GM23338 (cell line): ENCODE results near the gene KATNIP. TPM values are rescaled to one million over a fixed set of nuclear protein-coding genes. Genes with fewer than 3 reads are reported as not detected.
A peak's percentile ranks its signal among the peaks of the same experiment; 100 is the strongest.

Source experiments
- ATAC-seq: fragments of 200-7000 bp; cut with Tn5 transposase; 3 replicates; pipeline ENCODE4 v1.9.1; 2020
- DNase-seq: peaks from one replicate; pipeline ENCODE4 v3.0.0-alpha.2; 2015; ENCODE audit warnings: low spot score
- H2AFZ ChIP-seq: fragments of 200-600 bp; sonication (generic); 2 replicates; pipeline ENCODE4 v1.8.0; 2016; ENCODE audit warnings: antibody characterized with exemption, mild to moderate bottlenecking, moderate library complexity
- H3F3A ChIP-seq: fragments of 200-600 bp; sonication (generic); replicated peaks from 2 replicates; pipeline ENCODE4 v1.8.0; 2017; ENCODE audit warnings: antibody characterized with exemption, mixed run types, low read depth
- H3K27ac ChIP-seq: fragments of 200-600 bp; sonication (generic); 2 replicates; pipeline ENCODE4 v1.6.1; 2016; ENCODE audit warnings: low read depth
- H3K27me3 ChIP-seq: fragments of 200-600 bp; sonication (generic); 2 replicates; pipeline ENCODE4 v1.8.0; 2016; ENCODE audit warnings: mild to moderate bottlenecking, mixed run types, moderate library complexity; ENCODE audit not compliant: insufficient read depth
- H3K36me3 ChIP-seq: fragments of 200-600 bp; sonication (generic); 2 replicates; pipeline ENCODE4 v1.8.0; 2016; ENCODE audit warnings: mild to moderate bottlenecking; ENCODE audit not compliant: insufficient read depth
- H3K4me1 ChIP-seq: fragments of 200-600 bp; sonication (generic); 2 replicates; pipeline ENCODE4 v1.8.0; 2016; ENCODE audit warnings: mild to moderate bottlenecking, moderate library complexity; ENCODE audit not compliant: insufficient read depth
- H3K4me2 ChIP-seq: fragments of 200-600 bp; sonication (generic); 2 replicates; pipeline ENCODE4 v1.7.1; 2017; ENCODE audit warnings: mixed run types
- H3K4me3 ChIP-seq: fragments of 200-600 bp; sonication (generic); 2 replicates; pipeline ENCODE4 v1.6.1; 2016; ENCODE audit warnings: mixed run types
- H3K79me2 ChIP-seq: fragments of 200-600 bp; sonication (generic); replicated peaks from 2 replicates; pipeline ENCODE4 v1.8.0; 2017; ENCODE audit warnings: mild to moderate bottlenecking; ENCODE audit not compliant: insufficient read depth
- H3K9me2 ChIP-seq: fragments of 200-600 bp; sonication (generic); 2 replicates; pipeline ENCODE4 v1.8.0; 2017; ENCODE audit not compliant: insufficient read depth
- H4K20me1 ChIP-seq: fragments of 200-600 bp; sonication (generic); replicated peaks from 2 replicates; pipeline ENCODE4 v1.8.0; 2017; ENCODE audit warnings: mild to moderate bottlenecking; ENCODE audit not compliant: insufficient read depth
- H3K27ac Mint-ChIP-seq: 2 replicates; pipeline ENCODE4 v1.8.0; 2020; ENCODE audit warnings: inconsistent platforms, mild to moderate bottlenecking, moderate library complexity, mixed read lengths
- H3K27me3 Mint-ChIP-seq: 3 replicates; pipeline ENCODE4 v1.8.0; 2022; ENCODE audit warnings: low read depth, mild to moderate bottlenecking, moderate library complexity, mixed read lengths, inconsistent platforms; ENCODE audit not compliant: insufficient read depth, poor library complexity
- H3K36me3 Mint-ChIP-seq: 3 replicates; pipeline ENCODE4 v1.8.0; 2021; ENCODE audit warnings: low read depth, mild to moderate bottlenecking, inconsistent platforms, moderate library complexity, mixed read lengths
- H3K4me1 Mint-ChIP-seq: 3 replicates; pipeline ENCODE4 v1.8.0; 2020; ENCODE audit warnings: mild to moderate bottlenecking, inconsistent platforms, mixed read lengths
- H3K4me3 Mint-ChIP-seq: 3 replicates; pipeline ENCODE4 v1.8.0; 2021; ENCODE audit warnings: moderate library complexity, mild to moderate bottlenecking, inconsistent platforms, mixed read lengths
- H3K9me3 Mint-ChIP-seq: 3 replicates; pipeline ENCODE4 v1.8.0; 2020; ENCODE audit warnings: moderate library complexity, mild to moderate bottlenecking, inconsistent platforms, mixed read lengths
- CREB1 ChIP-seq: fragments of 250-450 bp; sonication (Bioruptor Pico); IDR thresholded peaks from 2 replicates; pipeline ENCODE4 v1.5.0; 2020; ENCODE audit warnings: low read depth, mild to moderate bottlenecking, moderate library complexity
- EZH2 ChIP-seq: fragments of 200-600 bp; sonication (generic); IDR thresholded peaks from one replicate; pipeline ENCODE4 v1.8.0; 2017; ENCODE audit warnings: antibody characterized with exemption, mild to moderate bottlenecking, low read depth; ENCODE audit not compliant: unreplicated experiment
- EZH2phosphoT487 ChIP-seq: fragments of 200-600 bp; sonication (generic); IDR thresholded peaks from one replicate; pipeline ENCODE4 v1.8.1; 2018; ENCODE audit warnings: antibody characterized with exemption; ENCODE audit not compliant: unreplicated experiment
- JUNB ChIP-seq: IDR thresholded peaks from one replicate; pipeline ENCODE4 v1.6.1; 2016; ENCODE audit warnings: antibody characterized with exemption; ENCODE audit not compliant: unreplicated experiment
- POLR2AphosphoS5 ChIP-seq: IDR thresholded peaks from 2 replicates; pipeline ENCODE4 v1.6.1; 2016; ENCODE audit warnings: antibody characterized with exemption, low read depth
- ZNF331 ChIP-seq: fragments of 250-450 bp; sonication (Bioruptor Pico); IDR thresholded peaks from 2 replicates; pipeline ENCODE4 v1.5.0; 2020; ENCODE audit warnings: low read depth, mild to moderate bottlenecking, moderate library complexity
- long read RNA-seq: library from polyadenylated mRNA; unstranded; transcript quantifications from one replicate; pipeline ENCODE4 v2.0.0, GENCODE V29; 2020; ENCODE audit not compliant: unreplicated experiment
- polyA plus RNA-seq: library from polyadenylated mRNA; unstranded; fragments of >200 nt; fragmentation: Nextera tagmentation; extraction: Ambion mirVana; gene quantifications from 2 replicates; pipeline ENCODE4 v1.2.1, GENCODE V29; 2016
- total RNA-seq: library from RNA; depleted of rRNA; stranded (reverse); fragments of >200 nt; shearing (Covaris generic); gene quantifications from 2 replicates; pipeline ENCODE4 v1.2.3, GENCODE V29; 2014; rRNA removed
- TF ChIP-seq, protein P1 (sequence below): IDR thresholded peaks from 2 replicates; pipeline ENCODE4 v1.6.1; 2016; ENCODE audit warnings: antibody characterized with exemption
- TF ChIP-seq, protein P2 (sequence below), 2 experiments: fragments of 200-600 bp in 1 of 2; sonication (generic) in 1 of 2; conservative IDR thresholded peaks; 2 replicates each; pipeline versions ENCODE4 v1.5.1 to v1.6.1; 2016 to 2017; ENCODE audit warnings: antibody characterized with exemption in 2 of 2, low read depth in 2 of 2, mild to moderate bottlenecking in 2 of 2, moderate library complexity in 1 of 2
- TF ChIP-seq, protein P3 (sequence below): IDR thresholded peaks from one replicate; pipeline ENCODE4 v1.6.1; 2018; ENCODE audit warnings: antibody characterized with exemption; ENCODE audit not compliant: unreplicated experiment

Gene KATNIP
- total RNA-seq (6.6 and 11.8 TPM in 2 replicates), polyA plus RNA-seq (7.0 and 8.6 TPM in 2 replicates)
- long read RNA-seq, partial matches to known transcripts, result 0 of 5 reads
- long read RNA-seq, other reads (novel, unspliced or antisense), result 5 of 5 reads

DNA sequence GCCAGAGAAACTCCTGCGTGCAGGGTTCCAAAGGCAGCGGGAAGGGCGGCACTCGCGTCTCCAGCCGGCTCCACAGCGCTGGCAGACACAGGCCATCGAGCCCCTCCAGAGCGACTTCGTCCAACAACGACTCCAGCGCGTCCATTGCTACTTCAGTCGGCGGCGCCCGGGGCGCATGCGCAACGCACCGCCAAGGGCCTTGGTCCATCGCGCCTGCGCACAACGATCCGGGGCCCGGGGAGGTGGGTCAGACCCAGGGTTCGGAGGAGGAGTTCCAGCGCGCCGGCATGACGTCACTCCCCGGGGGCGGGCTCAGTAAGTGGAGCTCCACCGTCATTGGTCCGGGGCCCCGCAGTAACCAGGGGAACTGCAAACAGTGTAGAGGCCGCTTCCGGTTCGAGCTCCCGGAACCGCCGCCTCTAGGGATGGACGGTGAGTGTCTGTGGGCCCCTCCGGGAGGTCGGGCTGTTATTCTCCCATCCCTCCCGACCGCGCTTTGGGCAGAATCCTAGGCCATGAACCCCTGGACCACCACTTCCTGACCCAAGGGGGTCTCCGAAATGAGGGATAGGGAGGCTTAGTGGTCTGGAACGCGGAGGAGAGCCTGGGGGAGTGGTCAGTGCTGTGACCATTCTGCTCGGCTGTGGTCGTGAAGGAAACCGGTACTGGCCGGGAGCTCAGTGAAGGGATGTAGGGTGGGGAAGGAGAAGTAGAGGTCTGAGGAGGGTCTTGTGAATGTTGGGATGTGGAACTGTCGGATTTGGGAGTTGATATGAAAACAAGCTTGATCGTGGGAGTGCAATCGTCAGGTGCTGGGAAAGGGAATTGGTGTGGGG, at the start of gene KATNIP, which contains the start of gene GTF3C1:
Gene KATNIP (plus strand): TSS at position 399 of the 836 bp plus-strand sequence. CDS start 27 bp downstream, at position 426.
Gene GTF3C1 (minus strand): TSS at position 168 of the 836 bp plus-strand sequence. CDS start 23 bp downstream, at position 145.
- Mint-ChIP-seq H3K9me3 (no peaks in the 10 kb centered on the region; the same call in 2 of the 3 replicates), H3K27ac (peak within 1 kb of the TSS; percentile 96), H3K4me3 (peak within 1 kb of the TSS; percentile 100), H3K4me1 (peaks cover 8% of the 10 kb centered on the region; the same call in 2 of the 3 replicates), H3K27me3 (peaks cover 5% of the 10 kb centered on the region), H3K36me3 (peaks cover 11% of the 10 kb centered on the region)
- Histone ChIP-seq H3K79me2 (peaks cover 59% of the 10 kb centered on the region), H3K4me1 (peaks cover 8% of the 10 kb centered on the region), H3K27me3 (no peaks in the 10 kb centered on the region), H3K4me3 (peak within 1 kb of the TSS; percentile 91), H3F3A (no peaks in the 10 kb centered on the region), H3K9me2 (no peaks in the 10 kb centered on the region), H4K20me1 (peaks cover 33% of the 10 kb centered on the region), H3K36me3 (no peaks in the 10 kb centered on the region), H3K27ac (no peak within 1 kb of the TSS), H2AFZ (peak within 1 kb of the TSS; percentile 94), H3K4me2 (peak within 1 kb of the TSS; percentile 96)
- ATAC-seq, result peak; percentile 99
- TF ChIP-seq, protein P1, sequence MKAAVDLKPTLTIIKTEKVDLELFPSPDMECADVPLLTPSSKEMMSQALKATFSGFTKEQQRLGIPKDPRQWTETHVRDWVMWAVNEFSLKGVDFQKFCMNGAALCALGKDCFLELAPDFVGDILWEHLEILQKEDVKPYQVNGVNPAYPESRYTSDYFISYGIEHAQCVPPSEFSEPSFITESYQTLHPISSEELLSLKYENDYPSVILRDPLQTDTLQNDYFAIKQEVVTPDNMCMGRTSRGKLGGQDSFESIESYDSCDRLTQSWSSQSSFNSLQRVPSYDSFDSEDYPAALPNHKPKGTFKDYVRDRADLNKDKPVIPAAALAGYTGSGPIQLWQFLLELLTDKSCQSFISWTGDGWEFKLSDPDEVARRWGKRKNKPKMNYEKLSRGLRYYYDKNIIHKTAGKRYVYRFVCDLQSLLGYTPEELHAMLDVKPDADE, result 0 out of 2 replicates have a peak, but pooled peaks have one; percentile 3
- peak; percentile 88 for TF ChIP-seq POLR2AphosphoS5
- no peak for TF ChIP-seq ZNF331
- TF ChIP-seq CREB1 (CRISPR knock-in tag), result peak; percentile 97
- peak; percentile 99 for DNase-seq

DNA sequence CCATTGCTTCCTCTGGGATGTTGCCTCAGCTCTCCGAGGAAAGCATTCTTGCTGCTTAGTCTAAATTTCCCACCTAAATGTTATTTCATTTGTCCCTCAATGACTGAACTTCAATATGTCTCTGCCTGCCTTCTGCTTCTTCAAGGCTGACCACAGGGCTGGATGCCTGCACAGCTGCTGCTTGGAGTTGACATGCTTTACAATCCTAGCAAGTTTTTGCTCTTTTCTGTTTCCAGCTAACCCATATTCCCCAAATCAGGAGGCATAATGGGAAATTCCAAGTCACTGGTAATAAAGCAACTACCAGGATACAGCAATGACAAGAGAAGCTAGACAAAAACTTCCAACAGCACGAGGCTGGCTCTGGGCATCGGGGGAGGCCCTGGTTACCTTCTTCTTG, 49.1 kb upstream of the KATNIP start:
- Mint-ChIP-seq H3K36me3 (peaks cover 90% of the 10 kb centered on the region), H3K4me1 (no peaks in the 10 kb centered on the region), H3K27me3 (no peaks in the 10 kb centered on the region), H3K27ac (no peak overlapping the region), H3K4me3 (no peak overlapping the region), H3K9me3 (no peaks in the 10 kb centered on the region)
- Histone ChIP-seq H3K79me2 (no peaks in the 10 kb centered on the region), H4K20me1 (peaks cover 17% of the 10 kb centered on the region), H3K9me2 (no peaks in the 10 kb centered on the region), H3K4me2 (no peak overlapping the region), H3K27me3 (no peaks in the 10 kb centered on the region), H3K27ac (no peak overlapping the region), H2AFZ (no peak overlapping the region), H3K4me3 (no peak overlapping the region), H3K4me1 (no peaks in the 10 kb centered on the region), H3K36me3 (peaks cover 56% of the 10 kb centered on the region), H3F3A (no peaks in the 10 kb centered on the region)
- no peak for ATAC-seq
- DNase-seq, result no peak
- TF ChIP-seq, protein P2, sequence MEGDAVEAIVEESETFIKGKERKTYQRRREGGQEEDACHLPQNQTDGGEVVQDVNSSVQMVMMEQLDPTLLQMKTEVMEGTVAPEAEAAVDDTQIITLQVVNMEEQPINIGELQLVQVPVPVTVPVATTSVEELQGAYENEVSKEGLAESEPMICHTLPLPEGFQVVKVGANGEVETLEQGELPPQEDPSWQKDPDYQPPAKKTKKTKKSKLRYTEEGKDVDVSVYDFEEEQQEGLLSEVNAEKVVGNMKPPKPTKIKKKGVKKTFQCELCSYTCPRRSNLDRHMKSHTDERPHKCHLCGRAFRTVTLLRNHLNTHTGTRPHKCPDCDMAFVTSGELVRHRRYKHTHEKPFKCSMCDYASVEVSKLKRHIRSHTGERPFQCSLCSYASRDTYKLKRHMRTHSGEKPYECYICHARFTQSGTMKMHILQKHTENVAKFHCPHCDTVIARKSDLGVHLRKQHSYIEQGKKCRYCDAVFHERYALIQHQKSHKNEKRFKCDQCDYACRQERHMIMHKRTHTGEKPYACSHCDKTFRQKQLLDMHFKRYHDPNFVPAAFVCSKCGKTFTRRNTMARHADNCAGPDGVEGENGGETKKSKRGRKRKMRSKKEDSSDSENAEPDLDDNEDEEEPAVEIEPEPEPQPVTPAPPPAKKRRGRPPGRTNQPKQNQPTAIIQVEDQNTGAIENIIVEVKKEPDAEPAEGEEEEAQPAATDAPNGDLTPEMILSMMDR (conservative IDR thresholded peaks at IDR 0.05; ENCODE audit: low read depth in 2 of 2), result no peak
- TF ChIP-seq, protein P3, sequence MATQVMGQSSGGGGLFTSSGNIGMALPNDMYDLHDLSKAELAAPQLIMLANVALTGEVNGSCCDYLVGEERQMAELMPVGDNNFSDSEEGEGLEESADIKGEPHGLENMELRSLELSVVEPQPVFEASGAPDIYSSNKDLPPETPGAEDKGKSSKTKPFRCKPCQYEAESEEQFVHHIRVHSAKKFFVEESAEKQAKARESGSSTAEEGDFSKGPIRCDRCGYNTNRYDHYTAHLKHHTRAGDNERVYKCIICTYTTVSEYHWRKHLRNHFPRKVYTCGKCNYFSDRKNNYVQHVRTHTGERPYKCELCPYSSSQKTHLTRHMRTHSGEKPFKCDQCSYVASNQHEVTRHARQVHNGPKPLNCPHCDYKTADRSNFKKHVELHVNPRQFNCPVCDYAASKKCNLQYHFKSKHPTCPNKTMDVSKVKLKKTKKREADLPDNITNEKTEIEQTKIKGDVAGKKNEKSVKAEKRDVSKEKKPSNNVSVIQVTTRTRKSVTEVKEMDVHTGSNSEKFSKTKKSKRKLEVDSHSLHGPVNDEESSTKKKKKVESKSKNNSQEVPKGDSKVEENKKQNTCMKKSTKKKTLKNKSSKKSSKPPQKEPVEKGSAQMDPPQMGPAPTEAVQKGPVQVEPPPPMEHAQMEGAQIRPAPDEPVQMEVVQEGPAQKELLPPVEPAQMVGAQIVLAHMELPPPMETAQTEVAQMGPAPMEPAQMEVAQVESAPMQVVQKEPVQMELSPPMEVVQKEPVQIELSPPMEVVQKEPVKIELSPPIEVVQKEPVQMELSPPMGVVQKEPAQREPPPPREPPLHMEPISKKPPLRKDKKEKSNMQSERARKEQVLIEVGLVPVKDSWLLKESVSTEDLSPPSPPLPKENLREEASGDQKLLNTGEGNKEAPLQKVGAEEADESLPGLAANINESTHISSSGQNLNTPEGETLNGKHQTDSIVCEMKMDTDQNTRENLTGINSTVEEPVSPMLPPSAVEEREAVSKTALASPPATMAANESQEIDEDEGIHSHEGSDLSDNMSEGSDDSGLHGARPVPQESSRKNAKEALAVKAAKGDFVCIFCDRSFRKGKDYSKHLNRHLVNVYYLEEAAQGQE, result no peak
- TF ChIP-seq, protein P1, result no peak
- no peak for TF ChIP-seq ZNF331
- TF ChIP-seq EZH2, result no peak
- no peak for TF ChIP-seq EZH2phosphoT487
- TF ChIP-seq JUNB, result no peak
- no peak for TF ChIP-seq POLR2AphosphoS5
